Loucy (cell line): ENCODE data around the gene NKG7.

ENCODE experiments used
- H2AFZ ChIP-seq: fragments of 200-600 bp; sonication (generic); 2 replicates; pipeline ENCODE4 v1.6.0; 2016; ENCODE audit warnings: antibody characterized with exemption, mild to moderate bottlenecking, low read length, moderate library complexity
- H3F3A ChIP-seq: fragments of 200-600 bp; 2 replicates; pipeline ENCODE4 v1.6.0; 2016; ENCODE audit warnings: antibody characterized with exemption, low read depth, mild to moderate bottlenecking
- H3K27me3 ChIP-seq: fragments of 200-600 bp; sonication (generic); 2 replicates; pipeline ENCODE4 v1.6.1; 2014; ENCODE audit warnings: low read length, mild to moderate bottlenecking; ENCODE audit not compliant: insufficient read depth, poor library complexity, severe bottlenecking
- H3K36me3 ChIP-seq: fragments of 200-600 bp; sonication (generic); 2 replicates; pipeline ENCODE4 v1.6.1; 2016; ENCODE audit warnings: low read length; ENCODE audit not compliant: insufficient read depth
- H3K4me1 ChIP-seq: fragments of 200-600 bp; sonication (generic); 2 replicates; pipeline ENCODE4 v1.5.1; 2014; ENCODE audit warnings: low read length, mild to moderate bottlenecking; ENCODE audit not compliant: insufficient read depth, poor library complexity, severe bottlenecking
- H3K4me2 ChIP-seq: fragments of 200-600 bp; sonication (generic); 2 replicates; pipeline ENCODE4 v1.6.0; 2014; ENCODE audit warnings: antibody characterized with exemption, low read length, low read depth, mild to moderate bottlenecking; ENCODE audit not compliant: poor library complexity, severe bottlenecking
- H3K4me3 ChIP-seq: fragments of 200-600 bp; sonication (generic); 2 replicates; pipeline ENCODE4 v1.5.1; 2014; ENCODE audit warnings: low read length, mild to moderate bottlenecking, mixed read lengths; ENCODE audit not compliant: poor library complexity, severe bottlenecking
- H3K79me2 ChIP-seq: fragments of 200-600 bp; sonication (generic); 2 replicates; pipeline ENCODE4 v1.6.1; 2014; ENCODE audit warnings: low read length; ENCODE audit not compliant: insufficient read depth
- H3K9ac ChIP-seq: fragments of 200-600 bp; sonication (generic); 2 replicates; pipeline ENCODE4 v1.6.0; 2014; ENCODE audit warnings: mild to moderate bottlenecking, low read depth, low read length, moderate library complexity; ENCODE audit not compliant: poor library complexity, severe bottlenecking
- H3K9me2 ChIP-seq: fragments of 200-600 bp; sonication (generic); replicated peaks from 2 replicates; pipeline ENCODE4 v1.6.1; 2016; ENCODE audit warnings: low read depth, low read length, mixed read lengths
- H3K9me3 ChIP-seq: fragments of 200-600 bp; sonication (generic); 2 replicates; pipeline ENCODE4 v1.6.1; 2014; ENCODE audit warnings: mild to moderate bottlenecking, antibody characterized with exemption, low read length, low read depth; ENCODE audit not compliant: insufficient read depth
- H4K20me1 ChIP-seq: fragments of 200-600 bp; sonication (generic); 2 replicates; pipeline ENCODE4 v1.6.0; 2014; ENCODE audit warnings: antibody characterized with exemption, low read length, mild to moderate bottlenecking; ENCODE audit not compliant: insufficient read depth, poor library complexity, severe bottlenecking
- CTCF ChIP-seq: fragments of 200-600 bp; sonication (generic); conservative IDR thresholded peaks from 2 replicates; pipeline ENCODE4 v1.5.1; 2014; ENCODE audit warnings: mild to moderate bottlenecking, antibody characterized with exemption, low read length
- EZH2phosphoT487 ChIP-seq: fragments of 200-600 bp; IDR thresholded peaks from 2 replicates; pipeline ENCODE4 v1.6.1; 2018; ENCODE audit warnings: antibody characterized with exemption, mild to moderate bottlenecking, moderate library complexity, borderline replicate concordance

NKG7 gene

DNA sequence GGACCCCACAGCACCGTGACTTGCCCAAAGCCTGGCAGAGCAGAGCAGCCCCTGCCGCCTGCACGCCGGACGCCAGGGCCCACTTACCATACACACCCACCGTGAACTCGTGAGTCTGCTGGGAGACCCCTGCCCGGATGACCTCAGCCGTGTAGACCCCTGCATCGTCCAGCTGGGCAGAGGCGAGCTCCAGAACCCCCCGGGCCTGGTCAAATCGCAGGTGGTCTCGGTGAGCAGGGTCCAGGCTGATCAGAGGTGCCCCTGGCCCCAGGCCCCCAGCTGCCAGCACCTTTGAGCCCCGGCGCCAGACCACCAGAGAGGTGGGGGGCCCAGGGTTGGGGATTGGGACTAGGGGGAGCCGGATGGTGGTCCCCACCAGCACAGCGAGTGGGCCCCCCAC lies 31.4 kb downstream of the NKG7 start:
- H3K4me1 ChIP-seq = peaks cover 8% of the 10 kb centered on the region
- no peaks in the 10 kb centered on the region for H3K9me3 ChIP-seq
- no peaks in the 10 kb centered on the region for H3K27me3 ChIP-seq
- no peaks in the 10 kb centered on the region for H3K36me3 ChIP-seq
- H3F3A ChIP-seq = no peaks in the 10 kb centered on the region
- no peaks in the 10 kb centered on the region for H3K79me2 ChIP-seq
- H3K9ac ChIP-seq = no peak overlapping the region
- no peak for TF ChIP-seq EZH2phosphoT487
- no peak for TF ChIP-seq CTCF
- H3K4me3 ChIP-seq = no peak overlapping the region
- H3K9me2 ChIP-seq = no peaks in the 10 kb centered on the region
- no peak overlapping the region for H3K4me2 ChIP-seq
- H2AFZ ChIP-seq = no peak overlapping the region
- H4K20me1 ChIP-seq = no peaks in the 10 kb centered on the region

GRCh38 chr19:51339687-51340656 lies 32.5 kb downstream of the NKG7 start:
- Histone ChIP-seq H4K20me1 (no peaks in the 10 kb centered on the region), H3K79me2 (no peaks in the 10 kb centered on the region), H3K9ac (peak overlapping the region; percentile 71), H3F3A (no peaks in the 10 kb centered on the region), H3K4me2 (peak overlapping the region; percentile 86), H3K9me2 (no peaks in the 10 kb centered on the region), H2AFZ (peak overlapping the region; percentile 93), H3K4me3 (peak overlapping the region; percentile 76), H3K9me3 (no peaks in the 10 kb centered on the region), H3K4me1 (peaks cover 8% of the 10 kb centered on the region), H3K36me3 (no peaks in the 10 kb centered on the region), H3K27me3 (no peaks in the 10 kb centered on the region)
- no peak for TF ChIP-seq EZH2phosphoT487
- TF ChIP-seq CTCF = no peak; the same call in 1 of the 2 replicates

DNA sequence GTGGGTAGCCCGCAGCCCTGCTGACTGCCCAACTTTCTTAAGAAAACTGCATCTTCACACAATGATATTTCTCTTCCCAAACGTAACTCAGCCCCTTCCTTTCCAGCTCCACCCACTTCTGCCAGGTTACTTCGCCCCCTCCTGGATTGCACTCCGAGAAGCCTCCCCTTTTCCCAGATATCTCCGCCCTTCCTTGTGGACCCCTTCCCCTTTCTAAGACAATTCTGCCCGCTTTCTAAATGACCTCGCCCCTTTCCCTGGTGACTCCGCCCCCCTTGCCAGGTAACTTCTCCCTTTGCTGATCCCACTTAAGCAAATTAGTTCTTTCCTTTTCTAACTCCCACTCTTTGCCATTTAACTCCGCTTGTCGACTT lies 33.2 kb downstream of the NKG7 start:
- H3K4me2 ChIP-seq = peak overlapping the region; percentile 86
- no peaks in the 10 kb centered on the region for H3K27me3 ChIP-seq
- no peaks in the 10 kb centered on the region for H4K20me1 ChIP-seq
- H3K4me1 ChIP-seq = peaks cover 8% of the 10 kb centered on the region
- no peaks in the 10 kb centered on the region for H3F3A ChIP-seq
- peak overlapping the region; percentile 76 for H3K4me3 ChIP-seq
- no peaks in the 10 kb centered on the region for H3K79me2 ChIP-seq
- H3K36me3 ChIP-seq = no peaks in the 10 kb centered on the region
- no peaks in the 10 kb centered on the region for H3K9me2 ChIP-seq
- H2AFZ ChIP-seq = peak overlapping the region; percentile 93
- no peaks in the 10 kb centered on the region for H3K9me3 ChIP-seq
- TF ChIP-seq CTCF (no peak), EZH2phosphoT487 (no peak)
- peak overlapping the region; percentile 71 for H3K9ac ChIP-seq
